Measurements from ENCODE around the gene TASOR. TPM values are rescaled to one million over a fixed set of nuclear protein-coding genes. Genes with fewer than 3 reads are reported as not detected.
"Not testable (repeated sequence)": the region's sequence is repeated elsewhere in the genome, so short reads cannot be mapped to it uniquely, and the experiment has no call there.

The TASOR gene
- total and polyA plus RNA-seq, 4 donors, result 20.1 to 124 (median 34.1) TPM

DNA sequence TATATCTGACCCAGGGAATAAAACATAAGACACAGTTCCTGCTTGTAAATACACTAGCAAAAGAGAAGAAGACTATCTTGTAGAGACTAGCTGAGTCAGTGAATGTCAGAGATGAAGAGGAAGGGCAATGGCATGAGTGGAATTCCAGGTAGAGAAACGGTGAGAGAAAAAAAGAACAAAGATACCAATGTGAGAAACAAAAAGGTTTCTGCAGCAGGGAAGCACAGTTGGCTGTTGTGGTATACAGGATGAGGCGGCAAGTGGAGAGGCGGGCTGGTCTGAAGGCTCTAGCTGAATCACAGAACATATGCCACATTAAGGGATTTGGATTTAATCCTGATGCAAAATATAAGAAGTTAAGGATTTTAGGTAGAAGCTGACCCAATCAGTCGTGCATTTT lies 17.1 kb upstream of the TASOR start:
- Histone ChIP-seq H3K4me3 (no peak overlapping the region), H3K27me3 (ENCODE audit: control insufficient read depth in 3 of 3, insufficient read depth in 3 of 3, low read length in 2 of 3) (no peaks in the 10 kb centered on the region), H3K9me3 (ENCODE audit: control insufficient read depth in 4 of 4, insufficient read depth in 3 of 4, low read length in 3 of 4) (no peaks in the 10 kb centered on the region), H3K9ac (ENCODE audit: insufficient read depth in 1 of 2, low read length in 2 of 2) (no peak overlapping the region), H3K4me1 (ENCODE audit: control insufficient read depth in 5 of 5, insufficient read depth in 5 of 5, low read length in 5 of 5) (peaks cover 0 to 3% (median 0%) of the 10 kb centered on the region in 5 donors), H3K27ac (ENCODE audit: low read depth in 1 of 2, low read length in 1 of 2) (no peak overlapping the region), H3K36me3 (ENCODE audit: control insufficient read depth in 4 of 4, insufficient read depth in 4 of 4, low read length in 4 of 4) (no peaks in the 10 kb centered on the region)
- TF ChIP-seq, protein P1, sequence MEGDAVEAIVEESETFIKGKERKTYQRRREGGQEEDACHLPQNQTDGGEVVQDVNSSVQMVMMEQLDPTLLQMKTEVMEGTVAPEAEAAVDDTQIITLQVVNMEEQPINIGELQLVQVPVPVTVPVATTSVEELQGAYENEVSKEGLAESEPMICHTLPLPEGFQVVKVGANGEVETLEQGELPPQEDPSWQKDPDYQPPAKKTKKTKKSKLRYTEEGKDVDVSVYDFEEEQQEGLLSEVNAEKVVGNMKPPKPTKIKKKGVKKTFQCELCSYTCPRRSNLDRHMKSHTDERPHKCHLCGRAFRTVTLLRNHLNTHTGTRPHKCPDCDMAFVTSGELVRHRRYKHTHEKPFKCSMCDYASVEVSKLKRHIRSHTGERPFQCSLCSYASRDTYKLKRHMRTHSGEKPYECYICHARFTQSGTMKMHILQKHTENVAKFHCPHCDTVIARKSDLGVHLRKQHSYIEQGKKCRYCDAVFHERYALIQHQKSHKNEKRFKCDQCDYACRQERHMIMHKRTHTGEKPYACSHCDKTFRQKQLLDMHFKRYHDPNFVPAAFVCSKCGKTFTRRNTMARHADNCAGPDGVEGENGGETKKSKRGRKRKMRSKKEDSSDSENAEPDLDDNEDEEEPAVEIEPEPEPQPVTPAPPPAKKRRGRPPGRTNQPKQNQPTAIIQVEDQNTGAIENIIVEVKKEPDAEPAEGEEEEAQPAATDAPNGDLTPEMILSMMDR (IDR thresholded peaks at IDR 0.05; ENCODE audit: control extremely low read depth, extremely low read depth), result no peak
- DNase-seq (no peak), ATAC-seq (ENCODE audit: insufficient read depth, low FRiP score) (no peak)
- WGBS, 2 donors, result 62 to 67% methylated on average over 4 of the region's 4 CpGs

DNA sequence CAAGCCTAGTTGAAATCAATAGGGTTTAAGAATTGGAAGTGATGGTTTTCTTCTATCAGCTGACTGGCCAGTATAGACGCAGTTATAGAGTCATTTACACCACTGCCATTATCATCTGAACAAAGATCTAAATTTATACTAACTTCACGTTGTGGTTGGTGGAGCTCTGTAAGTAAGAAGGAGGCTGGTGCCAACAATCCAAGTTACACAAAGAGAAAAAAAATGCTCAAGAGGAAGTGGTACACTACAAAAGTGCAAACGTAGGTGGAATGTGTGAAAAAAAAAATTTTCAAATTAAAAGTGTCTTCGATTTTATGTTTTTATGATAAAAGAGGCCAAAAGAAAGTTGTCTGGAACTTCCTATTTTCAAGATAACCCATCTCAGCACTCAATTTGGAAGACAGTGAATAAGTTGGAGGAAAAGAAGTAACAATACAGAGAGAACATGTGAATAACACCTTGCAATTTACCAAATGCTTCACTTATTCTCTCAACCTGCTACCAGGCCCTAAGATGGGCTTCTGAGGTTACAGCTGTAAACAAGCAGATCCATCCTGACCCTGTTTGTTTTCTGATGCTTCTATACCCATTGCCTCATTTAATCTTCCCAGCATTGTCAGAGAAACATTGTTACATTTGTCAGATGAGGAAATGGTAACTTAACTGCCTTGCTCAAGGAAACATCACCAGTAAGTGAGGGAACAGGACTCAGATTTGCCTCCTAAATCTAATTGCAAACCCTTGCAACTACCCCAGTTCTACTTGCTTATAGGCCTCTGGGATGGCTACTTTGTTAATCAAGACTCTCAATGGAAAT lies 12.0 kb upstream of the TASOR start:
- no peak for ATAC-seq (ENCODE audit: insufficient read depth, low FRiP score)
- H3K4me3 ChIP-seq, result no peak overlapping the region

DNA sequence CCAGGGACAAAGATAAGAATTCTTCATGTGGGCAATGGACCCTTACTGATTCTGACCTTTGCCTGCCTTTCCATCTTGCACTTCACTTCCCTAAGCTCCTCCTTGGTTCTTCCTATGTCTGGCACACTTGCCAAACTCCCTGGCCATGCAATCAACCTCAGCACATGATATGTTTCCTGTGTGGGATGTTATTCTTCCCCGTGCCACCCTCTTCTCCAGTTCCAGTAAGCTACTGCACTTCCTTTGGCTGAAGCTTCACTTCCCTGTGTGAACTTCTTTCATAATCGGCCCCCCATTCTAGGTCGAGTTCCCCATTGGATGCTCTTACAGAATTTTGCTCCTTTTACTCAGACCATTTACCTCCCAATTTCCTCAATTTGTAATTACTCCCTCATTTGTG lies 10.7 kb upstream of the TASOR start:
- Histone ChIP-seq H3K9me3 (ENCODE audit: control insufficient read depth in 4 of 4, insufficient read depth in 3 of 4, low read length in 3 of 4) (no peaks in the 10 kb centered on the region), H3K4me1 (ENCODE audit: control insufficient read depth in 5 of 5, insufficient read depth in 5 of 5, low read length in 5 of 5) (no peaks in the 10 kb centered on the region), H3K27me3 (ENCODE audit: control insufficient read depth in 3 of 3, insufficient read depth in 3 of 3, low read length in 2 of 3) (no peaks in the 10 kb centered on the region), H3K9ac (ENCODE audit: insufficient read depth in 1 of 2, low read length in 2 of 2) (no peak overlapping the region), H3K36me3 (ENCODE audit: control insufficient read depth in 4 of 4, insufficient read depth in 4 of 4, low read length in 4 of 4) (no peaks in the 10 kb centered on the region), H3K27ac (ENCODE audit: low read depth in 1 of 2, low read length in 1 of 2) (no peak overlapping the region), H3K4me3 (no peak overlapping the region)
- DNase-seq (no peak), ATAC-seq (ENCODE audit: insufficient read depth, low FRiP score) (peak; percentile 53)
- 13 to 39% methylated on average over 3 of the region's 3 CpGs for WGBS, 2 donors
- TF ChIP-seq, protein P1 (IDR thresholded peaks at IDR 0.05; ENCODE audit: control extremely low read depth, extremely low read depth), result no peak

More for the DNA sequence above, 12.0 kb upstream of the TASOR start:
- 23 to 26% methylated on average over 4 of the region's 4 CpGs for WGBS, 2 donors
- Histone ChIP-seq H3K9ac (ENCODE audit: insufficient read depth in 1 of 2, low read length in 2 of 2) (no peak overlapping the region), H3K27me3 (ENCODE audit: control insufficient read depth in 3 of 3, insufficient read depth in 3 of 3, low read length in 2 of 3) (no peaks in the 10 kb centered on the region), H3K27ac (ENCODE audit: low read depth in 1 of 2, low read length in 1 of 2) (no peak overlapping the region), H3K4me1 (ENCODE audit: control insufficient read depth in 5 of 5, insufficient read depth in 5 of 5, low read length in 5 of 5) (no peaks in the 10 kb centered on the region), H3K9me3 (ENCODE audit: control insufficient read depth in 4 of 4, insufficient read depth in 3 of 4, low read length in 3 of 4) (no peaks in the 10 kb centered on the region), H3K36me3 (ENCODE audit: control insufficient read depth in 4 of 4, insufficient read depth in 4 of 4, low read length in 4 of 4) (no peaks in the 10 kb centered on the region)
- DNase-seq, result no peak
- TF ChIP-seq, protein P1 (IDR thresholded peaks at IDR 0.05; ENCODE audit: control extremely low read depth, extremely low read depth), result no peak

DNA sequence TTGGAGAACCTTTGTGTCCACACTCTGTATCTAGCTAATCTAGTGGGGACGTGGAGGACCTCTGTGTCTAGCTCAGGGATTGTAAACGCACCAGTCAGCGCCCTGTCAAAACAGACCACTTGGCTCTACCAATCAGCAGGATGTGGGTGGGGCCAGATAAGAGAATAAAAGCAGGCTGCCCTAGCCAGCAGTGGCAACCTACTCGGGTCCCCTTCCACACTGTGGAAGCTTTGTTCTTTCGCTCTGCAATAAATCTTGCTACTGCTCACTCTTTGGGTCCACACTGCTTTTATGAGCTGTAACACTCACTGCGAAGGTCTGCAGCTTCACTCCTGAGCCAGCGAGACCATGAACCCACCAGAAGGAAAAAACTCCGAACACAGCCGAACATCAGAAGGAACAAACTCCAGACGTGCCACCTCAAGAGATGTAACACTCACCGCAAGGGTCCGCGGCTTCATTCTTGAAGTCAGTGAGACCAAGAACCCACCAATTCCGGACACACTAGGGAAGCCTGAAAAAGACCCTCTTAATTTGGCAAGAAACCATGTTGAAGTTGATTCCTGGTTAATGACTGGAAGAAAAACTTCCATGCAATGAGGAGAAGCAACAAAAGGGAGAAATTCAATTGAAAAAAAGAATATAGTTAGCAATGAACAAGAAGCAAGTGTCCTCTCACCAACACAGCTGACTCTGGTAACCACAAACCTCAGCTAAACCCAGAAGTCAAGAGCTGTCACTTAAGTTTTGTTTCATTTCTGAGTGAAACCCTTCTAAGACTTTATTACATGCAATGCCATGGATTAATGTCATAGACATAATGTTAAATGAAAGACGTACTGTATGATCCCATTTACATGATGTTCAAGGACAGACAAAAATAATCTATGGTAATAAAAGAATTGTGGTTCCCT lies 9.7 kb upstream of the TASOR start:
- not testable (repeated sequence) for H3K9me3 ChIP-seq (ENCODE audit: control insufficient read depth in 4 of 4, insufficient read depth in 3 of 4, low read length in 3 of 4); H3K27ac ChIP-seq (ENCODE audit: low read depth in 1 of 2, low read length in 1 of 2); H3K4me1 ChIP-seq (ENCODE audit: control insufficient read depth in 5 of 5, insufficient read depth in 5 of 5, low read length in 5 of 5); H3K9ac ChIP-seq (ENCODE audit: insufficient read depth in 1 of 2, low read length in 2 of 2); DNase-seq; ATAC-seq (ENCODE audit: insufficient read depth, low FRiP score); H3K4me3 ChIP-seq; H3K27me3 ChIP-seq (ENCODE audit: control insufficient read depth in 3 of 3, insufficient read depth in 3 of 3, low read length in 2 of 3); H3K36me3 ChIP-seq (ENCODE audit: control insufficient read depth in 4 of 4, insufficient read depth in 4 of 4, low read length in 4 of 4)
- 77 to 83% methylated on average over 15 of the region's 15 CpGs for WGBS, 2 donors

DNA sequence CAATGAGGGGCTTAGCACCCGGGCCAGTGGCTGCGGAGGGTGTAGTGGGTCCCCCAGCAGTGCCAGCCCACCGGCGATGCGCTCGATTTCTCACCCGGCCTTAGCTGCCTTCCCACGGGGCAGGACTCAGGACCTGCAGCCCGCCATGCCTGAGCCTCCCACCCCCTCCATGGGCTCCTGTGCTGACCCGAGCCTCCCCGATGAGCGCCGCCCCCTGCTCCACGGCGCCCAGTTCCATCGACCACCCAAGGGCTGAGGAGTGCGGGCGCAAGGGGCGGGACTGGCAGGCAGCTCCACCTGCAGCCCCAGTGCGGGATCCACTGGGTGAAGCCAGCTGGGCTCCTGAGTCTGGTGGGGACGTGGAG lies 8.9 kb upstream of the TASOR start:
- DNase-seq; H3K27me3 ChIP-seq (ENCODE audit: control insufficient read depth in 3 of 3, insufficient read depth in 3 of 3, low read length in 2 of 3): not testable (repeated sequence)
- 98% methylated on average over 20 of the region's 21 CpGs for WGBS, 2 donors

More for the DNA sequence above, 8.9 kb upstream of the TASOR start:
- not testable (repeated sequence) for ATAC-seq (ENCODE audit: insufficient read depth, low FRiP score); H3K4me3 ChIP-seq; H3K9ac ChIP-seq (ENCODE audit: insufficient read depth in 1 of 2, low read length in 2 of 2); H3K4me1 ChIP-seq (ENCODE audit: control insufficient read depth in 5 of 5, insufficient read depth in 5 of 5, low read length in 5 of 5); H3K27ac ChIP-seq (ENCODE audit: low read depth in 1 of 2, low read length in 1 of 2); H3K36me3 ChIP-seq (ENCODE audit: control insufficient read depth in 4 of 4, insufficient read depth in 4 of 4, low read length in 4 of 4); H3K9me3 ChIP-seq (ENCODE audit: control insufficient read depth in 4 of 4, insufficient read depth in 3 of 4, low read length in 3 of 4)
